HepG2 (cell line): ENCODE measurements around the gene FUCA1. TPM values are rescaled to one million over a fixed set of nuclear protein-coding genes. Genes with fewer than 3 reads are reported as not detected.

Source experiments
- ARID4A ChIP-seq: sonication (generic); formaldehyde crosslinking; IDR thresholded peaks from 2 replicates; pipeline ENCODE4 v1.5.0; 2020; ENCODE audit warnings: mild to moderate bottlenecking, missing genetic modification reagents, borderline replicate concordance
- CBFB ChIP-seq: sonication (generic); formaldehyde crosslinking; IDR thresholded peaks from 2 replicates; pipeline ENCODE4 v1.4.0; 2020; ENCODE audit warnings: missing genetic modification reagents
- CENPX ChIP-seq: sonication (generic); formaldehyde crosslinking; IDR thresholded peaks from 2 replicates; pipeline ENCODE4 v1.9.0; 2021; ENCODE audit warnings: mild to moderate bottlenecking, missing genetic modification reagents, moderate library complexity
- FOXK2 ChIP-seq: fragments of 450-650 bp; IDR thresholded peaks from 2 replicates; pipeline ENCODE4 v1.6.1; 2016
- IKZF5 ChIP-seq: IDR thresholded peaks from 2 replicates; pipeline ENCODE4 v1.6.1; 2018; ENCODE audit warnings: missing genetic modification reagents, mild to moderate bottlenecking, missing compliant biosample characterization
- MIXL1 ChIP-seq: IDR thresholded peaks from 2 replicates; pipeline ENCODE4 v1.6.1; 2016
- SATB2 ChIP-seq: sonication (generic); formaldehyde crosslinking; IDR thresholded peaks from 2 replicates; pipeline ENCODE4 v1.5.0; 2020; ENCODE audit warnings: missing genetic modification reagents
- SUZ12 ChIP-seq: fragments of 150-350 bp; IDR thresholded peaks from 2 replicates; pipeline ENCODE4 v1.6.1; 2014; ENCODE audit warnings: low read depth, low read length
- ZNF235 ChIP-seq: sonication (generic); formaldehyde crosslinking; IDR thresholded peaks from 2 replicates; pipeline ENCODE4 v1.8.1; 2023; ENCODE audit warnings: mild to moderate bottlenecking, missing genetic modification reagents, borderline replicate concordance
- ZNF607 ChIP-seq: sonication (generic); formaldehyde crosslinking; IDR thresholded peaks from 2 replicates; pipeline ENCODE4 v1.5.1; 2020; ENCODE audit warnings: missing genetic modification reagents, mild to moderate bottlenecking, borderline replicate concordance
- ZNF616 ChIP-seq: sonication (generic); formaldehyde crosslinking; IDR thresholded peaks from 2 replicates; pipeline ENCODE4 v1.5.0; 2020; ENCODE audit warnings: low read depth, mild to moderate bottlenecking, missing genetic modification reagents
- ZZZ3 ChIP-seq: sonication (generic); formaldehyde crosslinking; IDR thresholded peaks from 2 replicates; pipeline ENCODE4 v1.4.0; 2020; ENCODE audit warnings: missing genetic modification reagents, mild to moderate bottlenecking, borderline replicate concordance
- polyA plus RNA-seq, 8 experiments: library from polyadenylated mRNA; depleted of rRNA in 3 of 8; stranded (reverse) in 7 of 8; unstranded in 1 of 8; fragments of >200 nt; fragmentation: Illumina TruSeq in 4 of 8; extraction: Trizol in 4 of 8; gene quantifications; 2 replicates each; pipeline versions ENCODE4 v1.2.1 to v1.2.3, GENCODE V29; 2011 to 2016; ENCODE audit warnings: low read depth in 4 of 8, missing spikeins in 1 of 8, mixed read lengths in 1 of 8; ENCODE audit not compliant: insufficient read depth in 1 of 8
- total RNA-seq, 5 experiments: library from RNA; depleted of rRNA; stranded (reverse); fragments of >200 nt; fragmentation: Illumina TruSeq; extraction: Trizol; gene quantifications; 2 replicates each; pipeline ENCODE4 v1.2.3, GENCODE V29; 2016; ENCODE audit warnings: low read depth in 1 of 5
- TF ChIP-seq, protein P1 (sequence below): sonication (generic); formaldehyde crosslinking; IDR thresholded peaks from 2 replicates; pipeline ENCODE4 v1.9.0; 2021; ENCODE audit warnings: mild to moderate bottlenecking, missing genetic modification reagents
- TF ChIP-seq, protein P2 (sequence below), 2 experiments: sonication (generic) in 1 of 2; formaldehyde crosslinking in 1 of 2; IDR thresholded peaks; 2 replicates each; pipeline versions ENCODE4 v1.4.0 to v1.6.1; 2018 to 2020; ENCODE audit warnings: missing genetic modification reagents in 2 of 2, borderline replicate concordance in 1 of 2, low read depth in 1 of 2, mild to moderate bottlenecking in 1 of 2, missing biosample characterization in 1 of 2

Gene FUCA1
- total and polyA plus RNA-seq, 2 of the 13 experiments (the other 11 are each of a cell fraction or from before 2014, with no cell fraction given), result 32.7 to 33.6 TPM

DNA sequence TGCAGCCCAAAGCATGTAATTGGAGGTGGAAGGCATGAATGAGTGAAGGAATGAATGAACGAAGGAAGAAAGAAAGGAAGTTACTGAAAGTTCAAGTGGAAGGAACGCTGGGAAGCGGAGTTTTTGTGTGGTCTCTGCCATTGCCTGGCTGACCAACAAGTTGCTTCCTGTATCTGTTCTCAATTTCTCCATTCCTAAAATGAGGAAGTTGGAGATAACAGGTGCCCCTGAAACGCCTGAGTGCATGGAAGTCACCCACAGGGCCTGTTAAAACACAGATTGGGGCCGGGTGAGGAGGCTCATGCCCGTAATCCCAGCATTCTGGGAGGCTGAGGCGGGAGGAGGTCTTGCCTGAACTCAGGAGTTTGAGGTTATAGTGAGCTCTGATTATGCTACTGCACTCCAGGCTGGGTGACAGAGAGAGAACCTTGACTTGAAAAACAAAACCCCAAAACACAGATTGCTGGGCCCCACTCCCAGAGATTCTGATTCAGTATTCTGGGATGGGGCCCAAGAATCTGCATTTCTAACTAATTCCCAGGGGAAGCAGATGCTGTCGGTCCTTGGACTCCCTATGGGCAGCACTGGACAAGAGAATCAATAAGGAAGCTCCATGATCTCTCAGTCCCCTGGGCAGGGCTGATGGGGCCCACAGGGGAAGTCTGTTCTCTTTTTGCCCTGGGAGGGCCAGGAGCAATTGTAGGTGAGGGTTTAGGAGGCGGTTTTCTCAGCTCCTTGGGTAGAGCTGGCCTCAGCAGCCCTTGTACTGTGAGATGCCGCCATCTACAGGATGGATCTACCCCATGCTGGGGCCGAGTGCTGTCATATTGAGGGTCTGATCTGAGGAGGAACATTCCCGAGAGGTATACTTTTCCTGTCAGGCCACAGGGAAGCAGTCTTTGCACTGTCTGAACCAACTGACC lies 48.4 kb upstream of the FUCA1 start (continued):
- TF ChIP-seq, protein P1, sequence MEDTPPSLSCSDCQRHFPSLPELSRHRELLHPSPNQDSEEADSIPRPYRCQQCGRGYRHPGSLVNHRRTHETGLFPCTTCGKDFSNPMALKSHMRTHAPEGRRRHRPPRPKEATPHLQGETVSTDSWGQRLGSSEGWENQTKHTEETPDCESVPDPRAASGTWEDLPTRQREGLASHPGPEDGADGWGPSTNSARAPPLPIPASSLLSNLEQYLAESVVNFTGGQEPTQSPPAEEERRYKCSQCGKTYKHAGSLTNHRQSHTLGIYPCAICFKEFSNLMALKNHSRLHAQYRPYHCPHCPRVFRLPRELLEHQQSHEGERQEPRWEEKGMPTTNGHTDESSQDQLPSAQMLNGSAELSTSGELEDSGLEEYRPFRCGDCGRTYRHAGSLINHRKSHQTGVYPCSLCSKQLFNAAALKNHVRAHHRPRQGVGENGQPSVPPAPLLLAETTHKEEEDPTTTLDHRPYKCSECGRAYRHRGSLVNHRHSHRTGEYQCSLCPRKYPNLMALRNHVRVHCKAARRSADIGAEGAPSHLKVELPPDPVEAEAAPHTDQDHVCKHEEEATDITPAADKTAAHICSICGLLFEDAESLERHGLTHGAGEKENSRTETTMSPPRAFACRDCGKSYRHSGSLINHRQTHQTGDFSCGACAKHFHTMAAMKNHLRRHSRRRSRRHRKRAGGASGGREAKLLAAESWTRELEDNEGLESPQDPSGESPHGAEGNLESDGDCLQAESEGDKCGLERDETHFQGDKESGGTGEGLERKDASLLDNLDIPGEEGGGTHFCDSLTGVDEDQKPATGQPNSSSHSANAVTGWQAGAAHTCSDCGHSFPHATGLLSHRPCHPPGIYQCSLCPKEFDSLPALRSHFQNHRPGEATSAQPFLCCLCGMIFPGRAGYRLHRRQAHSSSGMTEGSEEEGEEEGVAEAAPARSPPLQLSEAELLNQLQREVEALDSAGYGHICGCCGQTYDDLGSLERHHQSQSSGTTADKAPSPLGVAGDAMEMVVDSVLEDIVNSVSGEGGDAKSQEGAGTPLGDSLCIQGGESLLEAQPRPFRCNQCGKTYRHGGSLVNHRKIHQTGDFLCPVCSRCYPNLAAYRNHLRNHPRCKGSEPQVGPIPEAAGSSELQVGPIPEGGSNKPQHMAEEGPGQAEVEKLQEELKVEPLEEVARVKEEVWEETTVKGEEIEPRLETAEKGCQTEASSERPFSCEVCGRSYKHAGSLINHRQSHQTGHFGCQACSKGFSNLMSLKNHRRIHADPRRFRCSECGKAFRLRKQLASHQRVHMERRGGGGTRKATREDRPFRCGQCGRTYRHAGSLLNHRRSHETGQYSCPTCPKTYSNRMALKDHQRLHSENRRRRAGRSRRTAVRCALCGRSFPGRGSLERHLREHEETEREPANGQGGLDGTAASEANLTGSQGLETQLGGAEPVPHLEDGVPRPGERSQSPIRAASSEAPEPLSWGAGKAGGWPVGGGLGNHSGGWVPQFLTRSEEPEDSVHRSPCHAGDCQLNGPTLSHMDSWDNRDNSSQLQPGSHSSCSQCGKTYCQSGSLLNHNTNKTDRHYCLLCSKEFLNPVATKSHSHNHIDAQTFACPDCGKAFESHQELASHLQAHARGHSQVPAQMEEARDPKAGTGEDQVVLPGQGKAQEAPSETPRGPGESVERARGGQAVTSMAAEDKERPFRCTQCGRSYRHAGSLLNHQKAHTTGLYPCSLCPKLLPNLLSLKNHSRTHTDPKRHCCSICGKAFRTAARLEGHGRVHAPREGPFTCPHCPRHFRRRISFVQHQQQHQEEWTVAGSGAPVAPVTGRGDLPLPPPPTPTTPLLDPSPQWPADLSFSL, result no peak
- TF ChIP-seq ZNF607 (no peak), CENPX (no peak), CBFB (CRISPR knock-in tag) (no peak), ZNF616 (CRISPR knock-in tag) (no peak), IKZF5 (CRISPR knock-in tag) (peak; percentile 48; the same call in 1 of the 2 replicates), ARID4A (peak; percentile 21; the same call in 1 of the 2 replicates), SATB2 (CRISPR knock-in tag) (no peak), ZZZ3 (no peak), MIXL1 (no peak), SUZ12 (no peak), ZNF235 (no peak), FOXK2 (no peak)
- TF ChIP-seq, protein P2, sequence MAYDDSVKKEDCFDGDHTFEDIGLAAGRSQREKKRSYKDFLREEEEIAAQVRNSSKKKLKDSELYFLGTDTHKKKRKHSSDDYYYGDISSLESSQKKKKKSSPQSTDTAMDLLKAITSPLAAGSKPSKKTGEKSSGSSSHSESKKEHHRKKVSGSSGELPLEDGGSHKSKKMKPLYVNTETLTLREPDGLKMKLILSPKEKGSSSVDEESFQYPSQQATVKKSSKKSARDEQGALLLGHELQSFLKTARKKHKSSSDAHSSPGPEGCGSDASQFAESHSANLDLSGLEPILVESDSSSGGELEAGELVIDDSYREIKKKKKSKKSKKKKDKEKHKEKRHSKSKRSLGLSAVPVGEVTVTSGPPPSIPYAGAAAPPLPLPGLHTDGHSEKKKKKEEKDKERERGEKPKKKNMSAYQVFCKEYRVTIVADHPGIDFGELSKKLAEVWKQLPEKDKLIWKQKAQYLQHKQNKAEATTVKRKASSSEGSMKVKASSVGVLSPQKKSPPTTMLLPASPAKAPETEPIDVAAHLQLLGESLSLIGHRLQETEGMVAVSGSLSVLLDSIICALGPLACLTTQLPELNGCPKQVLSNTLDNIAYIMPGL (CRISPR knock-in tag; IDR thresholded peaks at IDR 0.05; ENCODE audit: borderline replicate concordance in 1 of 2, low read depth in 1 of 2), result peak in 1 of 2 experiments; percentile 50; a peak in 1 of 4 replicates
